Stimulated activated CD8-positive, alpha-beta memory T cell treated with anti-CD3 and anti-CD28 coated beads, Interleukin-7, amount 100 ng/mL, for 1 hour (primary cell): Measurements from ENCODE around the gene PGA5.
"Not testable (repeated sequence)": the region's sequence is repeated elsewhere in the genome, so short reads cannot be mapped to it uniquely, and the experiment has no call there.

ENCODE experiments used
- DNase-seq, 2 donors: peaks; one replicate each; pipeline ENCODE4 v3.0.0-alpha.2; 2020; ENCODE audit warnings: low read depth in 2 of 2

PGA5 gene

GRCh38 chr11:61226457-61227137 lies 14.4 kb upstream of the PGA5 start:
- not testable (repeated sequence) for DNase-seq

GRCh38 chr11:61229458-61229857 lies 11.5 kb upstream of the PGA5 start:
- not testable (repeated sequence) for DNase-seq

GRCh38 chr11:61231033-61231432 lies 9.9 kb upstream of the PGA5 start:
- DNase-seq: not testable (repeated sequence)

GRCh38 chr11:61231585-61231984 lies 9.4 kb upstream of the PGA5 start:
- DNase-seq: not testable (repeated sequence)

GRCh38 chr11:61232548-61233145 lies 8.3 kb upstream of the PGA5 start:
- DNase-seq: not testable (repeated sequence)

- not testable (repeated sequence) for DNase-seq
These were observed 3.8 kb upstream of the PGA5 start for GRCh38 chr11:61237130-61237529.

GRCh38 chr11:61240288-61240687 lies 687 bp upstream of the PGA5 start:
- DNase-seq: not testable (repeated sequence)

GRCh38 chr11:61241526-61241925 lies 551 bp downstream of the PGA5 start:
- not testable (repeated sequence) for DNase-seq

GRCh38 chr11:61245284-61245964 lies 4.4 kb downstream of the PGA5 start:
- DNase-seq: not testable (repeated sequence)

GRCh38 chr11:61248071-61248470 lies 7.1 kb downstream of the PGA5 start:
- not testable (repeated sequence) for DNase-seq

- DNase-seq: not testable (repeated sequence)
These were observed 8.2 kb downstream of the PGA5 start for GRCh38 chr11:61249201-61249600.

- not testable (repeated sequence) for DNase-seq
These were observed 10.1 kb downstream of the PGA5 start for GRCh38 chr11:61250796-61251765.

- DNase-seq: not testable (repeated sequence)
These were observed 11.4 kb downstream of the PGA5 start for GRCh38 chr11:61252332-61252731.

- peak; percentile 12 to 25 for DNase-seq
These were observed 13.5 kb downstream of the PGA5 start for GRCh38 chr11:61254403-61255025.

- no peak for DNase-seq
These were observed 15.9 kb downstream of the PGA5 start for GRCh38 chr11:61256710-61257482.

- no peak for DNase-seq
These were observed 17.6 kb downstream of the PGA5 start for GRCh38 chr11:61258546-61258945.

GRCh38 chr11:61259363-61259762 lies 18.4 kb downstream of the PGA5 start:
- no peak for DNase-seq

GRCh38 chr11:61264371-61264770 lies 23.4 kb downstream of the PGA5 start:
- no peak for DNase-seq

GRCh38 chr11:61264795-61265194 lies 23.8 kb downstream of the PGA5 start:
- no peak for DNase-seq

- DNase-seq: no peak
These were observed 24.4 kb downstream of the PGA5 start for GRCh38 chr11:61265357-61265756.
